TTC549 (cell line): ENCODE results near the gene CLEC14A.

Experiments
- FAIRE-seq: peaks from 2 replicates; lab custom pipeline; 2012; peaks lifted over from hg19 to GRCh38; lab: Jason Lieb, UNC

Gene CLEC14A, protein sequence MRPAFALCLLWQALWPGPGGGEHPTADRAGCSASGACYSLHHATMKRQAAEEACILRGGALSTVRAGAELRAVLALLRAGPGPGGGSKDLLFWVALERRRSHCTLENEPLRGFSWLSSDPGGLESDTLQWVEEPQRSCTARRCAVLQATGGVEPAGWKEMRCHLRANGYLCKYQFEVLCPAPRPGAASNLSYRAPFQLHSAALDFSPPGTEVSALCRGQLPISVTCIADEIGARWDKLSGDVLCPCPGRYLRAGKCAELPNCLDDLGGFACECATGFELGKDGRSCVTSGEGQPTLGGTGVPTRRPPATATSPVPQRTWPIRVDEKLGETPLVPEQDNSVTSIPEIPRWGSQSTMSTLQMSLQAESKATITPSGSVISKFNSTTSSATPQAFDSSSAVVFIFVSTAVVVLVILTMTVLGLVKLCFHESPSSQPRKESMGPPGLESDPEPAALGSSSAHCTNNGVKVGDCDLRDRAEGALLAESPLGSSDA

DNA sequence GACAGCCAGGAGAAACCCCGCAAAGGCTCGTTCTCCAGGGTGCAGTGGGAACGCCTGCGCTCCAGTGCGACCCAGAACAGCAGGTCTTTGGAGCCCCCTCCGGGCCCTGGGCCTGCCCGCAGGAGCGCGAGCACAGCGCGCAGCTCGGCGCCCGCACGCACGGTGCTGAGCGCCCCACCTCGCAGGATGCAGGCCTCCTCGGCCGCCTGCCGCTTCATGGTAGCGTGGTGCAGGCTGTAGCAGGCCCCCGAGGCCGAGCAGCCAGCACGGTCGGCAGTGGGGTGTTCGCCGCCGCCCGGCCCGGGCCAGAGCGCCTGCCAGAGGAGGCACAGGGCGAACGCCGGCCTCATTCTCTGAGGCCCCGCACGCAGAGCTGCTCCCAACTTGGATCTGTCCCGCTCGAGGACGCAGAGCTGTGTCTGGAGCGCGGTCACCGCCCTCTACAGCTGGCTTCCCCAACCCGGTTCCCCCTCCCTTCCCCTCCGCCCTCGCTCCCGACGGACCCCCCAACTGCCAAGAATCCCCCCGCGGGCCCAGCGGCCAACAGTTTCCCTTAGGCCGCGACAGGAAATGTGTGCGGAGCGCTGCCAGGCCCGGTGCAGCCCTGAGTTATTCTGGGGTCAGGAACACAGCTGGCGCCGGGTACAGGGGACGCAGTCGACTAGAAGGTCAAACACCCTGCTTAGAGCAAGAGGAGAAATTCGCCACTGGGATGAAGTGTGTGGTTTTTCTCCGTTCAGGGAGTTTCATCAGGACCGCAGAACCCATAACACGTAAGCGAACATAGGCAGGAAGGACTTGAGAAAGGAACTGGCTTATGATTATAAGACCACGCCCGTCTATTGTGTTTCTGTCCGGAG is at the start of gene CLEC14A:
Gene CLEC14A (minus strand): TSS at position 421 of the 860 bp plus-strand sequence. CDS start 71 bp downstream, at position 350.
- FAIRE-seq: no peak

- no peak for FAIRE-seq
Observed at GRCh38 chr14:38302966-38303365, 47.1 kb upstream of the CLEC14A start.

GRCh38 chr14:38302034-38302433 is 46.1 kb upstream of the CLEC14A start:
- no peak for FAIRE-seq

GRCh38 chr14:38297681-38298080 is 41.8 kb upstream of the CLEC14A start:
- FAIRE-seq: no peak

- FAIRE-seq: no peak
Observed at GRCh38 chr14:38291681-38292467, 36.0 kb upstream of the CLEC14A start.

DNA sequence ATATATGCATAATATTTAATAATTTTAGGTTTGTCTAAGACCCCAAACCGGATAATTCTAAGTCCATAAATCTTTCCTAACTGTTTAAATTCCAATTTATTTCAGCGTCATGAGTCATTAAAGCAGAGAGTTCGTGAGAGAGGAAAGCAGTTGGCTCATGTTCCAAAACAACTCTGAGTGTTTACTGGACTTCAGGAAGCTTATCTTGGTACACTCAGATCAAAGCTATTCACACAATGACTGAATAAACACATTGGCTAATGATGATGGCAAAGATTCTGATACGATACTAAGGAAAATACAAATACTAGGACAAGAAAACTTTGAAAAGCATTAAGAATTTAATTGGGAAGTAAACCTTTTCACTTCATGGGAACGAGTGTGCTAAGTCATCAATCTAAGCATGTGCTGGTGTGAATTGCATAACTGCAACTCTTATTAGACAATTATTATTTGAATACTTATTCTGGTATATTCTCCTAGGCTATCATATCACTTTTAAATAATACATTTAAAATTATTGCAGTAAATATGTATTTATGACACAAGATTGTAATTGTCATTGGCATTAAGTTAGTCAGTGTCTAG is 34.8 kb upstream of the CLEC14A start:
- no peak for FAIRE-seq

DNA sequence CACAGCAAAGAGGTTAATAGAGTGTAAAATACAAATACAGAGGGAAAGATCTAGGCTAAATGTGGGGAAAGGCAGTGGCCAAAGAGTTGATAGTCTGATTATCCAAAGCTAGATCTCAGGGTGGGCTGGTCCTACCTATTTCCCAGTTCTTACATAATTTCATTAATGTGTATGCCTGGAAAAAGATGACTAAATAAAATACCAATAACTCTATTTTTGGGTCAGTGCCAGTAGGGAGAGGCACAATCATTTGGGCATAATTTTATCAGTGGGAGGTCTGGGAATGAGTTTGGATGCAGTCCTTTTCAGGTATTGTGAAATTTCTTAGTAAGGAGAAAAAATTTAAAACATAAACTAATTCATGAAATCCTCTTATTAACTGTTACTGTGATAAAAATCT is 30.6 kb upstream of the CLEC14A start:
- FAIRE-seq: no peak

GRCh38 chr14:38285962-38286361 is 30.1 kb upstream of the CLEC14A start:
- no peak for FAIRE-seq

- FAIRE-seq: no peak
Observed at GRCh38 chr14:38282936-38283335, 27.0 kb upstream of the CLEC14A start.

GRCh38 chr14:38280081-38280480 is 24.2 kb upstream of the CLEC14A start:
- no peak for FAIRE-seq

- FAIRE-seq: no peak
Observed at GRCh38 chr14:38279572-38279971, 23.7 kb upstream of the CLEC14A start.

DNA sequence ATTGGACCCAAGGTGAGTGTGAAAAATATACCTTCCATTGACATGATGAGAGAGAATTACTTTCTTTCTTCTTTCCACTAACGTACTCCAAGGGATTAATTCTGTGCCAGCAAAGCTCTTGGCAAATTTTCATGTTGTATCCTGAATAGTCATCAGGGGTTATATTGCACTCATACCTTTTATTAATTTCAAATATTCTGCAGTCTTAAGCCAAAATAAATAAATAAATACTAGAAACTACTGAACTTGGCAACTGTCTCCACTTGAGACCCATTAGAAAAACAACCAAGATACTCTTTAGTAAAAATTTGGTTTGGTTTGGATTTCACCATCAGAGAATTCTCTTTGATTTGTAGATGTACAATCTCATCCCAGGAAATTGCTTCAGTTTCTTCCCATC is 22.1 kb upstream of the CLEC14A start:
- FAIRE-seq: no peak

DNA sequence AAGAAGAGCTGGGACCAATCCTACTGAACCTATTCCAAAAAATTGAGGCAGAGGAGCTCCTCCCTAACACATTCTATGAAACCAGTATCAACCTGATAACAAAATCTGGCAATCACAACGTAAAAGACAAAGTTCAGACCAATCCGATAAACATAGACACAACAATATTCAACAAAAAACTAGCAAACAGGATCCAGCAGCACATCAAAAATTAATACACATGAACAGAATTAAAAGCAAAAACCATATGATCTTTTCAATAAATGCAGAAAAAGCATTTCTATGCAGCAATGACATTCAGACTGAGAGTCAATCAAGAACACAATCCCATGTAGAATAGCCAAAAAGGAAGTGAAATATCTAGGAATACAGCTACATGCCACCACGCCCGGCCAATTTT is 7.0 kb upstream of the CLEC14A start:
- FAIRE-seq: no peak

DNA sequence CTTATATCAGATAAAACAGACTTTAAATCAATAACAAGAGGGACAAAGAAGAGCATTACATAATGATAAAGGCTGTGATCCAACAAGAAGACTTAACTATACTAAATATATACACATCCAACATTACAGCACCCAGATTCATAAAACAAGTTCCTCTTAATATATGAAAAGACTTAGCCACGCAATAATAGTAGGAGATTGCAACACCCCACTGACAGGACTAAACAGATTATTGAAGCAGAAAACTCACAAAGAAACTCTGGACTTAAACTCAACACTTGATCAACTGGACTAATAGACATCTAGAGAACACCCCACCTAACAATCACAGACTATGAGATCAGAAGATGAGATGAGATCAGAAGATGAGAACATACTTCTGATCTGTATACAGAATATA is 5.7 kb upstream of the CLEC14A start:
- no peak for FAIRE-seq

GRCh38 chr14:38257507-38257906 is 1.6 kb upstream of the CLEC14A start:
- no peak for FAIRE-seq

- FAIRE-seq: no peak
Observed at GRCh38 chr14:38256533-38256840, 594 bp upstream of the CLEC14A start.

GRCh38 chr14:38255408-38255672 is 553 bp downstream of the CLEC14A start:
- FAIRE-seq: no peak

- no peak for FAIRE-seq
Observed at GRCh38 chr14:38254571-38255407, 1.1 kb downstream of the CLEC14A start.

- no peak for FAIRE-seq
Observed at GRCh38 chr14:38253676-38254075, 2.2 kb downstream of the CLEC14A start.

DNA sequence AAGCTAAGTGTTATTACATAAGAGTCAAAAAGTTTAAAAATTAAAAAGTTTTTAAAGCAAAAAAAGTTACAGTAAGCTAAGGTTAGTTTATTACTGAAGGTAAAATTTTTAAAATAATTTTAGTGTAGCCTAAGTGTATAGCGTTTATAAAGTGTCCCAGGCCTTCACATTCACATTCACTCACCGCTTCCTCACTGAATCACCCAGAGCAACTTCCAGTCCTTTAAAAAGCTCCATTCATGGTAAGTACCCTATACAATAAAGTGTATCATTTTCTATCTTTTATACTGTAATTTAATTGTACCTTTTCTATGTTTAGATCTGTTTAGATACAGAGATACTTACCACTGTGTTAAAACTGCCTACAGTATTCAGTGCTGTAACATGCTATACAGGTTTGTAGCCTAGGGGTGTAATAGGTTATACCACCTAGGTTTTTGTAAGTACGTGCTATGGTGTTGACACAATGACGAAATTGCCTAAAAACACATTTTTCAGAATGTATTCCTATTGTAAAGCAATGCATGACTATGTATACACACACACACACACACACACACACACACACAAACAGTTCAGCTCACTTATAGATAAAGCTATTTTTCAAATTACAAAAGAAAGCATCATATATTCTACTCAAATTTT is 3.7 kb downstream of the CLEC14A start:
- no peak for FAIRE-seq

- no peak for FAIRE-seq
Observed at GRCh38 chr14:38250331-38250730, 5.6 kb downstream of the CLEC14A start.
